HEK293 (cell line): ENCODE data around the gene PLEKHO2.
A peak's percentile ranks its signal among the peaks of the same experiment; 100 is the strongest.

ENCODE experiments used
- CTCF ChIA-PET: fragments of 350-600 bp; formaldehyde crosslinking; extraction: SDS; loops from one replicate; lab custom pipeline; 2021; ENCODE audit warnings: antibody characterized with exemption; lab: Yijun Ruan, JAX
- POLR2A ChIA-PET: fragments of 300-600 bp; formaldehyde crosslinking; extraction: SDS; loops from one replicate; lab custom pipeline; 2020; ENCODE audit warnings: antibody characterized with exemption, inconsistent platforms; lab: Yijun Ruan, JAX
- H3K27ac ChIP-seq: fragments of 200-500 bp; sonication (Bioruptor generic); 2 replicates; pipeline ENCODE4 v1.5.1; 2014; ENCODE audit warnings: low read depth, low read length, control low read depth, inconsistent platforms; ENCODE audit errors: extremely low read depth
- H3K36me3 ChIP-seq, 2 experiments: fragments of 200-500 bp in 1 of 2; sonication (Bioruptor generic) in 1 of 2; 1 replicate in 1 of 2; 2 replicates in 1 of 2; pipeline ENCODE4 v1.5.1; 2014 to 2017; ENCODE audit warnings: inconsistent platforms in 2 of 2, low read length in 2 of 2; ENCODE audit not compliant: control insufficient read depth in 2 of 2, insufficient read depth in 1 of 2
- H3K4me1 ChIP-seq: fragments of 200-500 bp; sonication (Bioruptor generic); 2 replicates; pipeline ENCODE4 v1.5.1; 2014; ENCODE audit warnings: mild to moderate bottlenecking, low read length, inconsistent platforms; ENCODE audit not compliant: control insufficient read depth, insufficient read depth
- H3K4me3 ChIP-seq: 2 replicates; pipeline ENCODE4 v1.5.1; 2011; ENCODE audit warnings: low read depth, mild to moderate bottlenecking, control low read depth, low read length, moderate library complexity
- H3K9me3 ChIP-seq: fragments of 200-500 bp; sonication (Bioruptor generic); 2 replicates; pipeline ENCODE4 v1.5.1; 2014; ENCODE audit warnings: low read depth, low read length, inconsistent platforms; ENCODE audit not compliant: control insufficient read depth, insufficient read depth
- ELK4 ChIP-seq: IDR thresholded peaks from 2 replicates; pipeline ENCODE4 v1.6.1; 2011; ENCODE audit warnings: mild to moderate bottlenecking, low read depth, low read length, borderline replicate concordance
- HIC1 ChIP-seq: fragments of 450-650 bp; formaldehyde crosslinking; IDR thresholded peaks from 2 replicates; pipeline ENCODE4 v1.5.1; 2016; ENCODE audit warnings: missing biosample characterization, missing genetic modification characterization
- INSM2 ChIP-seq: fragments of 450-650 bp; formaldehyde crosslinking; IDR thresholded peaks from 2 replicates; pipeline ENCODE4 v1.5.1; 2016; ENCODE audit warnings: missing biosample characterization, missing genetic modification characterization
- SCRT2 ChIP-seq: fragments of 450-650 bp; formaldehyde crosslinking; IDR thresholded peaks from 2 replicates; pipeline ENCODE4 v1.5.1; 2016; ENCODE audit warnings: missing biosample characterization, missing genetic modification characterization
- ZBTB1 ChIP-seq: fragments of 450-650 bp; formaldehyde crosslinking; IDR thresholded peaks from 2 replicates; pipeline ENCODE4 v1.5.1; 2016; ENCODE audit warnings: missing biosample characterization, missing genetic modification characterization
- ZBTB17 ChIP-seq: fragments of 450-650 bp; formaldehyde crosslinking; IDR thresholded peaks from 2 replicates; pipeline ENCODE4 v1.5.1; 2016; ENCODE audit warnings: missing biosample characterization, missing genetic modification characterization
- ZFP3 ChIP-seq: fragments of 450-650 bp; formaldehyde crosslinking; IDR thresholded peaks from 2 replicates; pipeline ENCODE4 v1.5.1; 2016; ENCODE audit warnings: low read depth, missing biosample characterization, missing genetic modification characterization
- ZIC2 ChIP-seq: fragments of 450-650 bp; formaldehyde crosslinking; IDR thresholded peaks from 2 replicates; pipeline ENCODE4 v1.5.1; 2016; ENCODE audit warnings: missing biosample characterization, missing genetic modification characterization
- ZNF121 ChIP-seq: fragments of 450-650 bp; formaldehyde crosslinking; IDR thresholded peaks from 2 replicates; pipeline ENCODE4 v1.5.1; 2016; ENCODE audit warnings: missing biosample characterization, missing genetic modification characterization
- ZNF140 ChIP-seq: fragments of 450-650 bp; formaldehyde crosslinking; IDR thresholded peaks from 2 replicates; pipeline ENCODE4 v1.5.1; 2016; ENCODE audit warnings: missing biosample characterization, missing genetic modification characterization
- ZNF155 ChIP-seq: fragments of 450-650 bp; formaldehyde crosslinking; IDR thresholded peaks from 2 replicates; pipeline ENCODE4 v1.5.1; 2016; ENCODE audit warnings: missing biosample characterization, missing genetic modification characterization
- ZNF174 ChIP-seq: fragments of 450-650 bp; formaldehyde crosslinking; IDR thresholded peaks from 2 replicates; pipeline ENCODE4 v1.5.0; 2017; ENCODE audit warnings: missing biosample characterization, mild to moderate bottlenecking, missing genetic modification characterization
- ZNF202 ChIP-seq: fragments of 450-650 bp; formaldehyde crosslinking; IDR thresholded peaks from 2 replicates; pipeline ENCODE4 v1.5.1; 2016; ENCODE audit warnings: missing biosample characterization, missing genetic modification characterization, borderline replicate concordance
- ZNF423 ChIP-seq: fragments of 450-650 bp; formaldehyde crosslinking; IDR thresholded peaks from 2 replicates; pipeline ENCODE4 v1.5.1; 2016; ENCODE audit warnings: missing biosample characterization, missing genetic modification characterization
- ZNF558 ChIP-seq: fragments of 450-650 bp; formaldehyde crosslinking; IDR thresholded peaks from 2 replicates; pipeline ENCODE4 v1.5.1; 2016; ENCODE audit warnings: missing biosample characterization, missing genetic modification characterization
- ZNF560 ChIP-seq: fragments of 450-650 bp; formaldehyde crosslinking; IDR thresholded peaks from 2 replicates; pipeline ENCODE4 v1.5.1; 2017; ENCODE audit warnings: missing biosample characterization, missing genetic modification characterization, borderline replicate concordance
- ZNF658 ChIP-seq: fragments of 450-650 bp; formaldehyde crosslinking; IDR thresholded peaks from 2 replicates; pipeline ENCODE4; 2016; ENCODE audit warnings: missing biosample characterization, missing genetic modification characterization
- ZNF660 ChIP-seq: fragments of 450-650 bp; IDR thresholded peaks from 2 replicates; pipeline ENCODE4 v1.5.1; 2018; ENCODE audit warnings: missing biosample characterization, mild to moderate bottlenecking, missing genetic modification characterization
- ZNF692 ChIP-seq: fragments of 450-650 bp; formaldehyde crosslinking; IDR thresholded peaks from 2 replicates; pipeline ENCODE4 v1.5.1; 2016; ENCODE audit warnings: missing biosample characterization, missing genetic modification characterization
- ZNF701 ChIP-seq: fragments of 450-650 bp; formaldehyde crosslinking; IDR thresholded peaks from 2 replicates; pipeline ENCODE4 v1.5.1; 2016; ENCODE audit warnings: missing biosample characterization, missing genetic modification characterization
- ZNF768 ChIP-seq: fragments of 450-650 bp; formaldehyde crosslinking; IDR thresholded peaks from 2 replicates; pipeline ENCODE4 v1.5.1; 2018; ENCODE audit warnings: missing biosample characterization, mild to moderate bottlenecking, missing genetic modification characterization
- ZNF785 ChIP-seq: fragments of 450-650 bp; formaldehyde crosslinking; IDR thresholded peaks from 2 replicates; pipeline ENCODE4 v1.5.1; 2016; ENCODE audit warnings: missing biosample characterization, missing genetic modification characterization

The PLEKHO2 gene

DNA sequence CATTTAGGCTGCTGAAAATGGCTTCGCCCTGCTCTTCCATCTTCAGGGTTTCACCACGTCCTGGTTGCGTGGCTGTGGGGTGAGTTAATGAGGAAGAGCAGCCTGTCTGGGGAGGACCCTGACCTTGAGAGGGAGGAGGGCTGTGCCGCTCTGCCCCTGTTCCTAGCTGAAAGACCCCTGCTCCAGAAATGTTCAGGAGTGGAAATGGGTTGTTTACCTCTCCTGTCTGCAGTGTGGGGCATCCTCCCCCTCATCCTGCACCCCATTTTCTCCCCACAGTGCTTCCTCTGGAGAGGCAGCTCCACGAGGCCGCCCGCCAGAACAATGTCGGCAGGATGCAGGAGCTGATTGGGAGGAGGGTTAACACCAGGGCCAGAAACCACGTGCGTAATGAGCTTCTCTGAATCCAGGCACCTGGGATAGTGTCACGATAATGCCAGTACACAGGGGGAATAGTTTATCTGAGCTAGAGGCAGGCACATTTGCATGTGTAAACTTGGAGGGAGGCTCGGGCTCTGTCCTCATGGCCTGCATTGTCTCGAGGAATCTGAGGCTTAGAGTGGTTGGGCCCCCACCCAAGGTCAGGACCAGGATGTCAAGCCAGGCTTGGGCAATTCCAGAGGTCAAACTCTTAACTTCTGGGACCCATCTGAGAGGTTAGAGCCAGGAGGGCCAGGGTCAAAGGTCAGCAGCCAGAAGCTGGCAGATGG is 74.0 kb downstream of the PLEKHO2 start:
- no peaks in the 10 kb centered on the region for H3K36me3 ChIP-seq
- CTCF ChIA-PET, result no interaction called here

DNA sequence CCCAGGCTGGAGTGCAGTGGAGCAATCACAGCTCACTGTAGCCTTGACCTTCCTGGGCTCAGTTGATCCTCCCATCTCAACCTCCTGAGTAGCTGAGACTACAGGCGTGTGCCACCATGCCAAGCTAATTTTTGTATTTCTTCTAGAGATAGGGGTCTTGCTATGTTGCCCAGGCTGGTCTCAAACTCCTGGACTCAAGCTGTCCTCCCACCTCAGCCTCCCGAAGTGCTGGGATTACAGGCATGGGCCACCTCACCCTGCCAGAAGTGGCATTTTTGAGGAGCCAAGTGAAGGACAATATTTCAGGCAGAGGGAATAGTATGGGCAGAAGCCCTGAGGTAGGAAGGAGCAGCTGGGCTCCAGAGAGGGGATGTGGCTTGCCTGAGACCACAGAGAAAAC is 74.7 kb downstream of the PLEKHO2 start:
- CTCF ChIA-PET, result no interaction called here
- Histone ChIP-seq H3K4me3 (no peak overlapping the region), H3K27ac (no peak overlapping the region), H3K9me3 (no peaks in the 10 kb centered on the region), H3K4me1 (no peaks in the 10 kb centered on the region), H3K36me3 (no peaks in the 10 kb centered on the region)
- TF ChIP-seq ZNF202 (tag by site-specific recombination) (no peak), HIC1 (tag by site-specific recombination) (no peak), ZNF658 (tag by site-specific recombination) (no peak), ZNF121 (tag by site-specific recombination) (0 out of 2 replicates have a peak, but pooled peaks have one; percentile 25), ZNF140 (no peak), ZNF560 (tag by site-specific recombination) (no peak), ZNF692 (no peak), ZNF768 (tag by site-specific recombination) (no peak)
- POLR2A ChIA-PET, result no interaction called here

More for the DNA sequence above, 74.0 kb downstream of the PLEKHO2 start:
- POLR2A ChIA-PET, result no interaction called here
- no peaks in the 10 kb centered on the region for H3K9me3 ChIP-seq
- no peak overlapping the region for H3K4me3 ChIP-seq
- TF ChIP-seq ZFP3 (tag by site-specific recombination) (no peak), ZNF174 (tag by site-specific recombination) (no peak), ZNF785 (no peak), SCRT2 (tag by site-specific recombination) (no peak), ZNF558 (tag by site-specific recombination) (no peak), ZNF423 (no peak), ZBTB1 (tag by site-specific recombination) (no peak), ZIC2 (no peak), ZNF768 (tag by site-specific recombination) (no peak), ELK4 (no peak), ZNF701 (no peak), ZBTB17 (no peak), ZNF660 (tag by site-specific recombination) (no peak), INSM2 (tag by site-specific recombination) (no peak), ZNF155 (tag by site-specific recombination) (no peak)
- no peaks in the 10 kb centered on the region for H3K4me1 ChIP-seq
- H3K27ac ChIP-seq, result no peak overlapping the region
